ENCODE results near the gene NFYC. TPM values are rescaled to one million over a fixed set of nuclear protein-coding genes. Genes with fewer than 3 reads are reported as not detected.

NFYC gene
- total RNA-seq, 1 experiment from 2014 or later = 65.5 TPM

- Mint-ChIP-seq H3K36me3 (ENCODE audit: insufficient read depth, unreplicated experiment) (no peaks in the 10 kb centered on the region), H3K27ac (ENCODE audit: unreplicated experiment) (no peak overlapping the region), H3K9me3 (ENCODE audit: low read depth, unreplicated experiment) (no peaks in the 10 kb centered on the region), H3K4me1 (ENCODE audit: low read depth, unreplicated experiment) (no peaks in the 10 kb centered on the region), H3K4me3 (ENCODE audit: low read depth, unreplicated experiment) (no peak overlapping the region), H3K27me3 (ENCODE audit: unreplicated experiment) (peaks cover 47% of the 10 kb centered on the region)
- TF ChIP-seq CTCF (IDR thresholded peaks at IDR 0.05; ENCODE audit: unreplicated experiment) = no peak
- intact Hi-C loops (cut with micrococcal nuclease; ENCODE audit: unreplicated experiment) = no loop called here
- CTCF ChIA-PET = interaction anchor here (0.6 kb wide), 1 partner anchor 25 kb away, joined by 3 read pairs; no protein-coding TSS in a partner anchor
- DNase-seq = no peak
- BruUV-seq (replicated peaks) = no TSS peak
These were observed 103.6 kb downstream of the NFYC start for GRCh38 chr1:40794974-40795715.

- CTCF ChIA-PET = no interaction called here
- BruUV-seq (replicated peaks) = no TSS peak
- no peaks in the 10 kb centered on the region for H3K4me1 Mint-ChIP-seq (ENCODE audit: low read depth, unreplicated experiment)
- no peak for TF ChIP-seq CTCF (IDR thresholded peaks at IDR 0.05; ENCODE audit: unreplicated experiment)
- no peak overlapping the region for H3K4me3 Mint-ChIP-seq (ENCODE audit: low read depth, unreplicated experiment)
- intact Hi-C loops (cut with micrococcal nuclease; ENCODE audit: unreplicated experiment) = no loop called here
- H3K27ac Mint-ChIP-seq (ENCODE audit: unreplicated experiment) = no peak overlapping the region
- H3K36me3 Mint-ChIP-seq (ENCODE audit: insufficient read depth, unreplicated experiment) = no peaks in the 10 kb centered on the region
- DNase-seq = no peak
- no peaks in the 10 kb centered on the region for H3K9me3 Mint-ChIP-seq (ENCODE audit: low read depth, unreplicated experiment)
- peaks cover 47% of the 10 kb centered on the region for H3K27me3 Mint-ChIP-seq (ENCODE audit: unreplicated experiment)
These were observed 104.5 kb downstream of the NFYC start for GRCh38 chr1:40795811-40796586.

GRCh38 chr1:40796939-40797667, 105.6 kb downstream of the NFYC start:
- Mint-ChIP-seq H3K9me3 (ENCODE audit: low read depth, unreplicated experiment) (no peaks in the 10 kb centered on the region), H3K4me1 (ENCODE audit: low read depth, unreplicated experiment) (no peaks in the 10 kb centered on the region), H3K27ac (ENCODE audit: unreplicated experiment) (no peak overlapping the region)

More at GRCh38 chr1:40796939-40797667, 105.6 kb downstream of the NFYC start:
- H3K4me3 Mint-ChIP-seq (ENCODE audit: low read depth, unreplicated experiment) = no peak overlapping the region
- CTCF ChIA-PET = interaction anchor here (1.6 kb wide), 1 partner anchor 15 kb away, joined by 3 read pairs; no protein-coding TSS in a partner anchor
- no peaks in the 10 kb centered on the region for H3K36me3 Mint-ChIP-seq (ENCODE audit: insufficient read depth, unreplicated experiment)
- DNase-seq = no peak
- intact Hi-C loops (cut with micrococcal nuclease; ENCODE audit: unreplicated experiment) = no loop called here
- BruUV-seq (replicated peaks) = no TSS peak
- peaks cover 49% of the 10 kb centered on the region for H3K27me3 Mint-ChIP-seq (ENCODE audit: unreplicated experiment)
- TF ChIP-seq CTCF (IDR thresholded peaks at IDR 0.05; ENCODE audit: unreplicated experiment) = no peak

All from Calu3 (cell line).